Stimulated activated CD8-positive, alpha-beta memory T cell treated with anti-CD3 and anti-CD28 coated beads, Interleukin-12 subunit alpha, Interleukin-12 subunit beta, amount 100 ng/mL, for 4 hours (primary cell): Measurements from ENCODE around the gene PTPRM.

ENCODE experiments used
- DNase-seq: peaks from one replicate; pipeline ENCODE4 v3.0.0-alpha.2; 2020; ENCODE audit warnings: low read depth

PTPRM gene

DNA sequence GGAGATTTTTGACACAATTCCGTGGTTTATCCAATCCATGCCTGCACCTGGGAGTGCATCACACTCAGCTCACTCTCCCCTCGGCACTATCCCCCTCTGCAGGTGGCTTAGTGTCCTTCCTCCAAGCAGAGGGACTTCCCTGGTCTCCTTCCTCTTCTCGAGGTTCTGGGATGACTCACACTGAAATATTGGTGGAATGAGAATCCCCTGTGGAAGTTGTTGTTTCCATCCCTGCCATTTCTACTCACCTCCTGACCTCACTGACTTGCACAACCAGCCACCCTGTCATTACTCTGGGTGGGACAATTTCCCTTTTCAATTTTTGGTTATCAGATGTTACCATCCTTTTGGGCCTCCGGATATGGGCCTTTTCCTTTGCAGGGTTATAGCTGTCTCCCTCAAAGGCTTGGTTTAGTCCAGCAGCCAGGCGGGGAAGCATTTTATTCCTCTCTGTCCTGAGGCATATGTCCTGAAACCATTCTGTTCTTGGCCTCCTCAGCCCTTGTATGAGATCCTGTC, 59.9 kb downstream of the PTPRM start:
- no peak for DNase-seq

DNA sequence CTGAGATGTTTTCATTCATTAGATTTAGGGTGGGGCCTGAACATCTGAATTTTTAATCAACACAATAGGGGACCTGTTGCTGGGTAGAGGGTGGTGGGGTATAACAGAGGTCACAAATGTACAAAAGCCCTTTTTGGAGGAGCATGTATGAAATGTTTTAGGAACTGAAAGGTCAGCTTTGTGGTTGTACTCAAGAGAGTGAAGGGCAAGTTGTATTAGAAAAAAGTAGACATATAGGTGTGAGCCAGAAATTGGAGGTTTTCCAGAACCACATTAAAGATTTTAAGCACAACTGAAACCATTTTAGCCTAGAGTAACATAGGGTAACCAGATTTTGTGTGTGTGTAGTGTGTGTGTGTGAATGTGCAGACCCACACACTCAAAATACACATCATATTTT, 62.3 kb downstream of the PTPRM start:
- no peak for DNase-seq

DNA sequence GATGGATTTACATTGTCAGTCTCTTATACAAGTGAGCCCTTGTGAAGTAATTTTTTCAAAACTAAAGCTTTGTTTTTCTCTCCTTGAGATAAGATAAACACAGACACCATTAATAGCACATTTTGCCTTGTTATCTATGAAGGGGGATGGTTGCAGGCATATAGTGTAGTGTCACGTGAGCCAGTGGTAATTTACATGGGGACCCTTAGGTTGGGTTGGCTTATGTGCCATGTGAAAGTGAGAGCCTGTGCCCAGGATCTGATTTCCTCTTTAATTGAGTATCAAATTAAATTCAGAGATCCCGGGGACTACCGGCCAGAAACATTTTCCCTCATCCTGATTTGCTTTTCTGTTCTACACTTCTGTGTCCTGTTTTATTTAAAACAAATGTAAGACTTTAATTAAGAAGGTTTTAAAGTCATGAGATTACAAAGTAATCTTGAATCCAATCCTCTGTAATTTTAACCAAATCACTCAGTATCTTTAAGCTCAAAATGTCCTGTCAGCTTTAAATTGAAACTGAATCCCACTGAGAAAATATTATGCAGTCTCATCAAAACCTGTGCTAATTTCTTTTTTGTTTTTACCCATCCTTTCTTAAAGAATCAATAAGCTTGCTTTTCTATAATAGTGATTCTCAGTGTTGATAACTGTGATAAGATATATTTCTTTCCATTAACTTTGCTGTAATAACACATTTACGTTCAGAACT, 63.8 kb downstream of the PTPRM start:
- no peak for DNase-seq

DNA sequence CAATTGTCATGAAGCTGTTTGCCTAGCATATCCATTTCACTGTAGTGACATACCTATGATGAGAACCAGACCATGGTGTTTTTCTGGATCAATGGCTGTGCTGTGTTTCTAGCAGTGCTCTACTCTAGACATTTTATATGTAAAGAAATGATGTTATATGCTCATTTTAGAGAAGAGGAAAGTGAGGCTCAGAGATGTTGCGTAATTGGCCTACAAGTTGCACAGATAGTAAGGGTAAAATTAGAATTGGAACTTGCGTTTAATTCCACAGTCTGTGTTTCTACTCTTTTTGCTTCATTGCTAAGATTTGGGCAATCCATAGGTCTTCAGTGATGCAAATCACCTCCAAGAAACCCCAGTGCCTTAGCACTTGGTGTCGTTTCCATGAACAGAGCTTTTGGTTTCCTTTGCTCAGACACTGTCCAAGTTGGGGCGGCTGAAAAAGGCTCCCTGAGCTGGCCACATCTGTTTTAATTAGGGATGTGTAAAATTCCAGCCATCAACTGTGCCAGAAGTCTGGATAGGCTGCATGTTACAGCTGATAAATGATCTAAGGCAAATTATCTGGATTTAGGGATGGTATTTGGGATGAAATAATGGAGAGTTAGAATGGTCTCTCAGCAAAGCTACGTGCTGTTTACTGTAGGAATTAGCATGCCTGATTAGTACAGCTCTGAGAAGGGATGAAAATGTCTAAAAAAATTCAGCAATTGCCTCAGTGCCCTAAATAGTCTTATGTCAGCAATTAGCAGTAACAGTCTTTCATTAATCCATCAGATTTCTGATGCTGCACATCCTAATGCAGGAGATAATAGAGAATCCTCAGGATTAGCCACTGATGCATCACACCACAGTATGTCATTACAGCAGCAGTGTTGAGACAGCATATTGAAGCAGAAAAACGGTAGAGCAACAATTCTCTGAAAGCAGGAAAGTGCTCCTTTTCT, 65.3 kb downstream of the PTPRM start:
- no peak for DNase-seq

DNA sequence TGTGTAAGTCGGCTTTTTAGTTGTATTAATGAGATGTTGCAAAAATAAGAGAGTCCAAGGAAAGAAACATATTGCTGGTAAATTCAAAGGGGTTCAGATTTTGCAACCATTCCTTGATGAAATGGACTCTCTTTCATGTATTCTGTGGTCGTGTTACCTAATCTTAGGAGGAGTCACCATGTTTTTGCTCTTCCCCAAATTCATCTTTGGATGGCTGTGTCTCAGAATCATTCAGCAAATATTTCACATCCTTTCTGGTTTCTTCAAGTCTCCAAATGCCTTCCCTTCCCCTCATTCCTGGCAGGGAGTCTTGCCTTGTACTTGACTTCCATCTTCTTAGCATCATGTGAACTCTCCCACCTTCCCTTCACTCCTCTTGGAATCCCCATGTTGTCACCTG, 66.1 kb downstream of the PTPRM start:
- DNase-seq, result no peak

DNA sequence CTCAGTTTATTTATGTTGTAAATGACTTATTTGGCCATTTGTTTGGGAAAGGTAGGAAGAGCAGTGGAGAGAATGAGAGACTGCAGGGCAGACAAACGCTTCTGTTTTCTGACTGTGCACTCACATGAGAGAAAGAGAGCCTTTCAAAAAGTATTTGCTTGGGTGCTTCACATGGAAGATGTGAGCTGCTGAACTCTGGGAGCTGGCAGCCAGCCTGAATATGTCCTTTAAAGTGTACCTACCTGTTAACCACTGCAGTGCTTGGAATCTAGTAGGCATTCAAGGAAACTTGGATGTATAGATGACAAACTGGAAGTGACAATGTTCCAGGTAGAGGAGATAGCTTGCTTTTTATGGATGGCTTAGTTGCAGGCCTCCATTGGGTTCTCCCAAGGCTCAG, 68.8 kb downstream of the PTPRM start:
- no peak for DNase-seq

DNA sequence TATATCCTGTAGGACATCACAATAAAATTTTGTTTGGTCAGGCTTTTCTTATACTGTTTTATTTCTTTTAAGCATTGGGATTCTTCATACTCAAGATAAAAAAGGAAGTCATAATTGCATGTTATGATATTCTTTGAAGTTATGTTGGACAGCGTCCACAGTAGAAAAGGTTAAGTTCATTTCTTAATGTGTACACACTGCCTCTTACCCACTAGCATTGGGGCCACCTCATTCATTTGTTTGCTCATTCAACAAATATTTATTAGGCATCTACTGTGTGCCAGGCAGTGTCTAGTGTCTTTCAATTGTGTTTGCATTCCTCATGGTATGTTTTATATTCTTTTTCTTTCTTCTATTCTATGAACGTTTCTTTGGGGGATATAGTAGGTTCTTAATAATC, 70.2 kb downstream of the PTPRM start:
- no peak for DNase-seq

DNA sequence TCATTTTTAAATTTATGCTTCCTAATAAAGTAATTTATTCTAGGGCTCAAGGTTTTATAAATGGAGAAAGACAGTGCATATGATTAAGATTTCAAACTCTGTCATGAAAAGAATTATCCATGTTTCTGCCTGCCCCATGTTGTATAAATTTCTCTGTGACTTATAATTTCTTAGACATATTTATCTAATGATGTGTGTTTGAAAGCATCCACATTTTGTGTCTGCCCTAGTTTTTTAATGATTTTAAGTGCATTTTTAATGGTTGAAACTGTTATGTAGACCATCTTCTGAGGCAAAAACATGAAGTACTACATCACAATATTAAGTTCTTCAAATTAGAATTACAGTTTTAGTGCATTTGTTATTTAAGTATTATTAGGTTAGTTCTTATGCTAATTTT, 71.2 kb downstream of the PTPRM start:
- DNase-seq, result no peak

DNA sequence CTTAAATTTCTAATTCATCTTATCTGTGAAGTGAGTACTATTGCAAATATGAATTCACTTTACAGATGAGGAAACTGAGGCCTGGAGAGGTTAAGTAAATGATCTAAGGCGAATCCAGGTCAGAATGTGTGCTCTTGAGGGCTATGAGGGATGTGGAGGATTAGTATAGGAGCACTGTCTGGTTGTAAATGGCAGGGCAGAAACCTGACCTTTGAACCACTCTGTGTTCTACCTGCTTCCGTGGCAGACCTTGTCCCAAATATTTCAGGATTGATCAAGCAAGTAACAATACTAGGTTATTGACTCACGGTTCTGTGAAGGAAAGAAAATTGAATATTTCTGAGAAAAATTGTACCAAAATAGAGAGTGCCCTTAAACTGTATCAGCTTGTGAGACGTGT, 74.7 kb downstream of the PTPRM start:
- DNase-seq, result no peak

DNA sequence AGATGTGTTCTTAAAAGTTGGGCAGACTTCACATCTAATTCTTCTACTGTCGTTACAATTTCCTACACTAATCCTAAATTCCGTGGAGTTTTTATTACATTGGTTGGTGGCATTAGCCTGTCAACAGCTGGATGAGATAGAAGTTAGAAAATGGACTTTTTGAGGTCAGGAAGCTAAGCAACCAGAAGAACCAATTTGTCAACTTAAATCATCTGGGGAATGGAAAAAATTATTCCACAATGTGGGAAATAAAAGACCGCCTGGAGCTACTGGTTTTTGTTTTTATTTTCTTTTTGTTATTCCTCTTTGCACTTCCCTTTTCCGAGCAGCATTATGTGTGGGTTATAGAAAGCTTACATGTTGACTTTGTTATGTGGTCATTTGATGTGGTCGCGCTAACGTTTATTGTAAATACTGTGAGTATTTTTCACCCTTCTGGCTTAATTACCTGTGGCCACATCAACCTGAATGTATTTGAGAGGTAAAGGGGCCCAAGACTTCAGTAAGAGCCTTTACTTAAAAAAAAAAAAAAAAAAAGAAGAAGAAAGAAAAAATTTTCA, 75.3 kb downstream of the PTPRM start:
- no peak for DNase-seq

DNA sequence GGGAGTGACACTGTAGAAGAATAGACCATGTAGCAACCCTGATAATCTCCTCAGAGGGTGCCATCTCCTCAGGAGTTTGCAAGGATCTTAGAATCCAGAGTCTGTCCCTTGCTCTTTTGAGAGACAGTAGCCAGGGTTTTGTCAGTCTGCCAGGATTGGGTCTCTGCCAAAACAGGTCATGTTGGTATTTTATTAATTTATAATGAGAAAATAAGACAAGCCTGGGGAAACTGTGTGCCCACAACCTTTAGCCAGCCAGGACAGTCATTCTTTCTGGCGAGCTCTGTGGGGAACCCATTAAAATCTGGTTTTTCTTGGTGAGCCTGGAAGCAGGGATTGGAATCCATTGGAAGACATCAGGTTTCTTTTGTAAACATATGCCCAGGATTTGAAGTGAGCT, 78.6 kb downstream of the PTPRM start:
- no peak for DNase-seq

DNA sequence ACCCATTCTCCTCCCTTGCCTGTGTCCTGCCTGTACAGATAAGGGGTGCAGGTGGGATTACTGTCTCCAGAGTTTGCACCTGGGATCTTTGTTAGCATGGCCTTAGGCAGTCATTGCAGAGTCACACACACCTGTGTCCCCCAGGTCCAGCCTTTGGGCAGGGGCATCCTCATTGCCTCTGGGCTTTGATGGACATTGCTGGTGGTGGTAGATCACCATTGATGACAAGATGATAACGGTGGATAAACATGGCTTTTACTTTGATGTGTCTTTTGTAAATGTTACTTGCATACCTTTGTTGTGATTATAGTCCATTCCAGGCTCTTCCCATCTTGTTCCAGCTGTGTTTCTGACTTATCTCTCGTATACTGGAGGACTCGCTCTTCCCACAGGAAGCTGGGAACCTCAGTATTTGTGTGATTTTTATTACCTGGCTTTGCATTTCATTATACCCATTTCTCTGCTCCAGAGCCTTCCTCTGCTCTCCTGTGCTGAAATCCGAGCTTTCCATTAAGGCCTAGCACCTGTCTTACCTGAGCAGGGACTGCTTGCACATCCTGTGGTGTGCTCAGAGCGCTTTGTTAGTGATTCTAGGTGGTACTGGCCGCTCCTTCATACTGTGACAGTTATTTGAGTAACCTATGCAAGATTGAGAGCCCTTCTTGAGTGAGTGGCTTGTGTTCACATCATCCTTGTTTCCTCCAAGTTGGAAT, 79.2 kb downstream of the PTPRM start:
- DNase-seq, result no peak

DNA sequence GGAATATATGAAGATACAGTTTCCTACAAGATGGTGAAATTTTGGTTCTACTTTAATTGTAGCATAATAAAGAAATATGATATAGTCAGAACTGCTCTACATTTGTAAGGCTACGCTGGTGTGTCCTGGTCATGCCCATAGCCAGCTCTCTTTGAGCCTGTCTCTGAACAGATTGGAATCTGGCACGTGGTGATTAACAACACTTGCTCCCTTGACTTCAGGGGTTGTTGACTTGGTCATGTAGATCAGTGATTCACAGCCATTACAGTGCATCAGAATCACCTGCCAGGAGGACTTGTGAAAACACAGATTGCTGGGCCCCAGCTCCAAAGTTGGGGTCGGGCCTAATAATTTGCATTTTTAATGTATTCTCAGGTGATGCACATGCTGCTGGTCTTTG, 80.4 kb downstream of the PTPRM start:
- no peak for DNase-seq

DNA sequence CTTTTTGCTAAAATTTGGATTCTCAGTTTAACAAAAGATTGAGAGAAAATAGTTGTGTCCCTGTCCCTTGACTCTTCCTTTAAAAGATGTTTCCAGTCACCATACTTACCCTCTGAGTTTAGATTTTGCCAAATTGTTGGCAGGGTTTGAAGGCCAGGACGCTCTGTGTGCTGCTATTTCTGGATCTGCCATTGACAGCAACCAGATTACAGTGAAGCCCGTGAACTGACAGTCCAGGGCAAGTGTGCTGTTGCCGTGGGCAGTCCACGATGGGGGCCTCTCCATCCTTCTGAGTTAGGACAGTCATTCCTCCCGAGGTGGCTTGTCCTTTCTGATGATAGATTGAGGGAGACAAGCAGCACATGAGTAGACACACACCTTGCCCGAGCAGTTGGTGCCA, 89.9 kb downstream of the PTPRM start:
- no peak for DNase-seq

DNA sequence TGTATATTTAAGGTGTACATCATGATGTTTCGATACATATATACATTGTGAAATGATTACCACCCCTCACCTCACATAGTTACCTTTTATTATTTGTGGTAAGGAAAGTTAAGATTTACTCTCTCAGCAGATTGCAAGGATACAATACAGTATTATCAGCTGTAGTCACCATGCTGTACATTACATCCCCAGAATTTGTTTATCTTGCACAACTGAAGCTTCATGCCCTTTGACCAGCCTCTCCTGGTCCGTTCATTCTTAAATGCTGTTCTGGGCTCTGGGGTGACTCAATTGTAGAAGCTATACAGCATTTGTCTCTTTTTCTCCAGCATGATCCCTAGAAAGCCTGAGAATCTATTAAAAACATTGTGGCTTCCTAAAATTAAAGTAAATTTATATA, 90.8 kb downstream of the PTPRM start:
- no peak for DNase-seq

DNA sequence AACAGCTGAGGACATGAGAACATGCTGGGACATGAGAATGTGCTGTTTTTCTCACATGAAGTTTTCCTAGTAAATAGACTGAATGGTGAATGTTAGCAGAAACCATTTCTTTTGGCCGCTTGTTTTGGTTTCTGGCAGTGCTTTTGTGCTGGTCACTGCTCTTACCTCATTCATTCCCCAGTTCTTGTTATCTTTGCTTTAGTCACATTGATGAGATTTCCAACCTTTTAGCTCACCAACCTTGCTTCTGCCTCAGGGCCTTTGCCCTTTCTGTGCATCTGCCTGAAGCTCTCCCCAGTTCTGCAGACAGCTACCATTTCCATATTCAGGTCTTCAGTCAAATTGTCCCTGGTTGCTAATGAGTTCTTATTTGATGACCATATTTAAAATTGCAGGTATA, 91.6 kb downstream of the PTPRM start:
- DNase-seq, result no peak

DNA sequence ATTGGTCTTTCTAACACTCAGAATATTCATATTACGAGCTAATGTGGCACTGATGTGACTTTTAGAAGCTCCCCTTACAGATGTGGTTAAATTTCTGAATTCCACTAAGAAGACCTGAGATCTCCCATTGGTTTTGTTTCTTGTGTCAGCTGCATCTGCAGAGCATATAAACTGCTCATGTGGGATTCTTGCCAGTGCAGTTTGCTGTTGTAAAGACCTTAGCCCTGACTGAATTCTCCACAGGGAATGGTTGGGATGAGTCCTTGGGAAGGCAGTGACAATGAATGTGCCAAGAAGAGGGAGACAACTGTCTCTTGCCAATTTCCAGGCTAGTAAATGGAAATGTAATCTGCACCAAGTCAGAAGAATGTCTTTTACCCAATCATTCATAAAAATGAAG, 94.1 kb downstream of the PTPRM start:
- no peak for DNase-seq

DNA sequence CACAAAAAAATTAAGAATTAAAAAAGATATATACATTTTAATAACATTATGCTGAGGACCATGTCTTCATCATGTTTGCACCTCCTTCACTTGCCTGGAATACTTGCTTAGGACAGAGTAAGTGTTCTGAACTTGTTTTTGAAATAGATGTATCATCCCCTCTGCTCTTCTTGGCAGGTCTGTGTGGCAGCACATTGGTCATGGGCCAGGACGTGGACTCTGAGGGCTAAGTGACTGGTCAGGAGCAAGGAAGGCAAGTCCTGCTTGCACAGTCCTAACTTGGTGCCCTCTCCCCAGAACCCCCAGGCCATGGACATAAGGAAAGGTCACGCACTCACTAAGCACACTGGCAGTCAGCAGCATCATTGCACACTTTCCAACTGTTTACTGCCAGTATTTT, 95.8 kb downstream of the PTPRM start:
- DNase-seq, result no peak

DNA sequence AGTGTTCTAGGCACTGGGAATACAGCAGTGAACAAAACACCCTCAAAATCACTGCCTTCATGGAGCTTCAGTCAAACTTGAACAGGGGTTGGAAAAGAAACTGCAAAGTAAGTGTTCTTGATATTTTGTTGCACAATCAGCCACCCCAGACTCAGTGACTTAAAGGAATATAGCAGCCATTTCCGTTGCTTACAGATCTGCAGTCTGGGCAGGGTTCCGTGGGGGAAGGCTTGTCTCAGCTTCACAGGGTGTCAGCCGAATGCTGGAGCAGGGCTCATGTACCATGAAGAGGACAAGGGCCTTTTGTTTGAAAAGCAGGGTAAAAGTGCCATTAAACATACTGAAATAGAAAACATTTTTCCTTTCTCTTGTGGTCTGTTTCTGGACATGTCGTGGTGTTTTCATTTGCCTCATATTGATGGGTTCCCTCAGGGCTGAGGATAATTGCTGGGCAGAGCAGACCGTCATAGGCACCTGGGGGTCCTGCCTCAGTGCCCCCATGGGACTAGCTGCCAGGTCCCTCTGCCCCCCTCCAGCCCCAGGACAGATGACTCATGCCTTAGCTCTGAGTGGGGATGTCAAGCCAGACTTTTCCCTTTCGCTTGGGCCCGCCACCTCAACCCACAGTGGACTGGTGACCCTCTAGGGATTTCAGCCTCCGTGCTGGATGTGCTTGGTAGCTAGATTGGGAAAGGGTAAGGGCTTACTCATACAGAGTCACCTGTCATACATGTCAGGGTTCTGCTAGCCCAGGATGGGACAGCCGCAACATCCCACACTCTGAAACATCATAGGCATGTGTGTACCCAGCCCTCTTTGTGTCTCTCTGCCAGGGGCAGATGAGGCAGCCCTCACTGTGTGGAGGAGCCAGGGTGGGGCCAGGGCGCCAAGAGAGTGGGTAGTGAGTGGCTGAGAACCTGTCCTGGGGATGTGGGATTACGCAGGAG, 96.5 kb downstream of the PTPRM start:
- no peak for DNase-seq

DNA sequence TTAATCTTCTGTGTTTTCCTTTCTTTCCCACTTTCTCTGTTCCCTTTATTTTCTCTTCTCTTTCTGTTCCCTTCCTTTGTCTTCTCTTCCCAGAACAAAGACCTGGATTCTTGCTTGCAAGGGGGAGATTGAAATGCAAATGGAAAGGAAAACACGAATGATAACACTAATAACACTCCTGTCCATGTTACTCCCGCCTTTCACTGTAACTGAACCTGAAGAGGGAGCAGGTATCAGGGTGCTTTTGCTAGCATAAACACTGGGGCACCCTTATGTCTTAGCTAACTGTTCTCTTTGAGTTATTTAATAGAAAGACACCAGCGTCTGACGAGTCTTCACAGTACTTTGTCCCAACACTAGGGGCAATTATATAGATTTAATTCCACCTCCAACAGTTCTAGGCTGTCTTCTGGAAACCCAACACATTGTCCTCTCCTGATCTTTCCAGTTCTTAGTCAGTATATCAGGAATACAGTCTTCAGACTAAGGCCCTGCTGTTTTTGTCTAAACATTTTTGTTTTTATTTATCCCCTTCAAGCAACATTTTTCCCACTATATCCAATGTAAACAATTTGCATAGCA, 99.2 kb downstream of the PTPRM start:
- no peak for DNase-seq

DNA sequence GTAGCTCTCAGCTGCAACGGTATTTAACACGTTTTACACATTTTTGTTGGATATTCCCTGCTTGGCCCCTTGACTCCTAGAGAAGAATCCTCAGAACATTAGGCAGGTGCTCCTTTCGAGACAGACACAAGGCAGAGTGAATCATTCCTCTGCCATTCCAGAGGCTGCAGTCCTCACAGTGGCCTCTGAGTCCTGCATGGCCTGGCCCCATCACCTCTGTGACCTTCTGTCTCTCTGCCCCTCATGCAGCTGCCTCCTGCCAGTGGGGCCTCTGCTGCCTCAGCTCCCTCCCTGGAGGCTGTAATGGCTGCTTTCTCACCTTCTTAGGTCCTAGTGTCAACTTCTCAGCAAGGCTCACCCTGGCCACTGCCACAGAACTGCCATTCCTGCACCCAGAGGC, 101.3 kb downstream of the PTPRM start:
- DNase-seq, result no peak
